Endothelial cell of umbilical vein (primary cell): Measurements from ENCODE around the gene RIT2.

Experiments used
- POLR2A ChIP-seq: IDR thresholded peaks from 2 replicates; pipeline ENCODE4 v1.6.1; 2012; ENCODE audit warnings: low read depth, mild to moderate bottlenecking, control low read depth, low read length
- POLR2AphosphoS5 ChIP-seq: IDR thresholded peaks from 2 replicates; pipeline ENCODE4 v1.6.1; 2012; ENCODE audit warnings: low read depth, mild to moderate bottlenecking, control low read depth, low read length, moderate library complexity; ENCODE audit not compliant: insufficient read depth
- TF ChIP-seq, protein P1 (sequence below), 2 donors: IDR thresholded peaks; 1 replicate in 1 of 2; 2 replicates in 1 of 2; pipeline ENCODE4 v1.5.1; 2011; ENCODE audit warnings: low read length in 2 of 2, mild to moderate bottlenecking in 2 of 2, moderate library complexity in 2 of 2, control low read depth in 1 of 2, inconsistent platforms in 1 of 2, low read depth in 1 of 2; ENCODE audit not compliant: insufficient read depth in 1 of 2; ENCODE audit errors: extremely low read depth in 1 of 2

GRCh38 chr18:42925036-42925435, 190.4 kb downstream of the RIT2 start:
- TF ChIP-seq, protein P1, sequence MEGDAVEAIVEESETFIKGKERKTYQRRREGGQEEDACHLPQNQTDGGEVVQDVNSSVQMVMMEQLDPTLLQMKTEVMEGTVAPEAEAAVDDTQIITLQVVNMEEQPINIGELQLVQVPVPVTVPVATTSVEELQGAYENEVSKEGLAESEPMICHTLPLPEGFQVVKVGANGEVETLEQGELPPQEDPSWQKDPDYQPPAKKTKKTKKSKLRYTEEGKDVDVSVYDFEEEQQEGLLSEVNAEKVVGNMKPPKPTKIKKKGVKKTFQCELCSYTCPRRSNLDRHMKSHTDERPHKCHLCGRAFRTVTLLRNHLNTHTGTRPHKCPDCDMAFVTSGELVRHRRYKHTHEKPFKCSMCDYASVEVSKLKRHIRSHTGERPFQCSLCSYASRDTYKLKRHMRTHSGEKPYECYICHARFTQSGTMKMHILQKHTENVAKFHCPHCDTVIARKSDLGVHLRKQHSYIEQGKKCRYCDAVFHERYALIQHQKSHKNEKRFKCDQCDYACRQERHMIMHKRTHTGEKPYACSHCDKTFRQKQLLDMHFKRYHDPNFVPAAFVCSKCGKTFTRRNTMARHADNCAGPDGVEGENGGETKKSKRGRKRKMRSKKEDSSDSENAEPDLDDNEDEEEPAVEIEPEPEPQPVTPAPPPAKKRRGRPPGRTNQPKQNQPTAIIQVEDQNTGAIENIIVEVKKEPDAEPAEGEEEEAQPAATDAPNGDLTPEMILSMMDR (IDR thresholded peaks at IDR 0.05; ENCODE audit: extremely low read depth in 1 of 2, insufficient read depth in 1 of 2, low read depth in 1 of 2, low read length in 2 of 2) = no peak
- TF ChIP-seq POLR2AphosphoS5 (no peak), POLR2A (no peak)
